HG03378 (cell line): ENCODE results near the gene PTPRG.

Experiments used
- ATAC-seq: cut with Tn5 transposase; IDR thresholded peaks from one replicate; pipeline ENCODE4 v1.9.1; 2021; ENCODE audit warnings: mild to moderate bottlenecking, moderate library complexity; ENCODE audit not compliant: unreplicated experiment

The PTPRG gene

DNA sequence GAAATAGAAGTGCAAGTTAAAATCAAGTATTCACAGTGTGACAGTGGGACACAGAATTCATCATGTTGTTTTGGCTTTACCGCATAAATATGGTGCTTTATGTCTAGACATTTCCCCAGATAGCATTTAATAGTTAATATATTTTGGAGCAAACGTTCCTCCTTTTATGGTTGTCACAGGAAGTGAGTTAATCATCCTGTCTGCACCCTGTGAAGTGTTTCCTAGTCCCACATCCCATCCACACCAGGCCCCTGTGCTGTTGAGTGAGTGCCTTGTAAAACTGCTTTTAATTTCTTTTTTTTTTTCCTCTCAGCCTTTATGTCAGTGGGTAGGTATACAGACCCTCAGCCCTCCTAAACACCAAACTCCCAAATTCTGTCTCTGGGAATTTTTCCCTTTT is 418.3 kb downstream of the PTPRG start:
- no peak for ATAC-seq

DNA sequence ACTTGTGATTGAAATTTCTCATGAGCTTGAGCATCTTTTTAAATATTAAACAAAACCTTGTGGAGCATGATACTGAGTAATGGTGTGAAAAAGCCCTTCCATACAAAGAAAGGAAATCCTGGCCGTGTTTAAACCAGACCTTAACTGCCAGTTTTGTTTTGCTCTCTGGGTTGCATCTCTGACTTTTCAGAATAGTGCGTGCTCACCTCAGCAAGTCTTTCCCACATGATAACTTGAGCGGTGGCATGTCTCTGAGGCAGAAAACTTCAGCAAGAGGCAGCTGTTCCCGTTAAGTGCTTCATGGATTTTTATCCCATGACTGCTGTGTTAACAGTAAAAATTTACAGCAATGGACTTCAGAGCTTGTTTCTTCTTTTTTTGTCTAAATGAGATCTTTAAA is 418.7 kb downstream of the PTPRG start:
- no peak for ATAC-seq

DNA sequence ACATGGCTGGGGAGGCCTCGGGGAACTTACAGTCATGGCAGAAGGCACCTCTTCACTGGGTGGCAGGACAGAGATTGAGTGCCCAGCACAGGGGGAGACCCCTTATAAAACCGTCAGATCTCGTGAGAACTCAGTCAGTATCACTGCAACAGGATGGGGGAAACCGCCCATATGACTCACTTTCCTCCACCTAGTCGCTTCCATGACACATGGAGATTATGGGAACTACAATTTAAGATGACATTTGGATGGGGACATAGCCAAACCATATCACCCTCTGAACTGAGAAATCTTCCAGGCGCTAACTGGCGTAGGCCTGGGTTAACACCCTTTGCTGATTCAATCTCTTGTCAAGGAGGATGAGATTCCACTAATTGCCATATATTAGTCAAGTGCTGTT is 419.7 kb downstream of the PTPRG start:
- ATAC-seq: no peak

DNA sequence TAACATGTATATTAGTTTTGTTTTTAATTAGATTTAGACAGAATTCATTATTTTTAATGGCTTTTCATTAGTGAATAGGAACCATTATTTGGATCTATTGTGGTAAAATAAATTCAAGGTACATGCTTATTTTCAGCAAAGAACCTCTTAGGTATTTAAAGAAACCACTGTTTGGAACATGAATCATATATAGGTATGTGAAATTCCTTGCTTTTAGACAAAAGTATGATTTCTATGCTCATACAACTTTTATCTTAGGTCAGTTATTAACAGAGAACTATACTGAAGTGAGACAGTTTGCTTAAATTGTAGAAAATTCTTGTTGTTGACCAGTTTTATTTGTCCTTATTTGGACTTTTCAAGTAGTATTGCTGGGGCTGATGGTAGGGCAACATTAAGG is 422.1 kb downstream of the PTPRG start:
- ATAC-seq: no peak

DNA sequence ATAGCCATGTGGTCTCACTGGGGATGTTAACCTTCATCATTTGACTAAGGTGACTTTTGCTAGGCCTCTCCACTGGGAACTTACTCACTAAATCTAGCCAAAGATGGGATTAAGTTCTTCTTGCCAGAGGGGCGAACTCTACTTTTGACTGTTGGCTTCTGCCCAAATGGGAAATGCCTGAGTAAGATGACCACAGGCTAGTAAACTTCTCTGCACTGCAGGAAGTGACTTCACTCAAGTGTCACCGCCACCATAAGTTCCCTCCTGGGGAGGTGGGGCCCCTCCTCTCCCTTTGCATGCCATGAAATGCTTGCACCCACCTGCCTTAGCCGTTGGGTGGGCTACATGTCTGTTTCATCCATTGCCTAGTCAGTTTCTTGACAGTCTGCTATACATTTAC is 423.6 kb downstream of the PTPRG start:
- no peak for ATAC-seq

DNA sequence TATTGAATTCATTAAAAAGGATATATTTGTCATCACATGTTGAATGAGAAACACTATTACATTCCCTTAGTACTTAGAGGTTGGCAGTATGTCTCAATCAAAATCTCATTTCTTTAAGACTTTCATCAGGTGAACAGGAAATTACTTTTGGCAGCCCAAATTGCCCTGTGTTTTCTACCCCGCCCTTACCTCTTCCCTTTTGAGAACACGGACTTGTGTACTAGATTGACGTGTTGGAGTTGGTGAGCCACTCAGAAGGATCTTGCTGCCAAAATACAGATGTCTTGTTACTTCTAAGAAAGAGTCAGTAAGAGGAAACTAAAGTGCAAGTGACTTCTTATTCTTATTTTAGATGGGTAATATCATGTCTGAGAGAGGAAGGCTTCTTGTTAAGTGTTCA is 425.1 kb downstream of the PTPRG start:
- no peak for ATAC-seq

DNA sequence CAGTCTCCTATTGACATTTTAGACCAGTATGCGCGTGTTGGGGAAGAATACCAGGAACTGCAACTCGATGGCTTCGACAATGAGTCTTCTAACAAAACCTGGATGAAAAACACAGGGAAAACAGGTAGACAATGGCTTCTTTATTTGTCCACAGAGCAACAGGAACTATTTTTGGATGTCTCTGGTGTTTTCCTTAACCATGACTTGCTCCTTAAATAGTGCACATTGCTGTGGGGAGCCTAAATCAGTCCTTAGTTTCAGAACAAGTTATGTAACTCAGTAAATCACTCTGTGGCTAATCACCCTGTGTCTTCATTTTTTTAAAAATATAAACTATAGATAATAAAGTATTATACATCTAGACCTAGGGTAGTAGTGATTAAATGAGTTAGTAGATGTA is 428.3 kb downstream of the PTPRG start:
- ATAC-seq: no peak

DNA sequence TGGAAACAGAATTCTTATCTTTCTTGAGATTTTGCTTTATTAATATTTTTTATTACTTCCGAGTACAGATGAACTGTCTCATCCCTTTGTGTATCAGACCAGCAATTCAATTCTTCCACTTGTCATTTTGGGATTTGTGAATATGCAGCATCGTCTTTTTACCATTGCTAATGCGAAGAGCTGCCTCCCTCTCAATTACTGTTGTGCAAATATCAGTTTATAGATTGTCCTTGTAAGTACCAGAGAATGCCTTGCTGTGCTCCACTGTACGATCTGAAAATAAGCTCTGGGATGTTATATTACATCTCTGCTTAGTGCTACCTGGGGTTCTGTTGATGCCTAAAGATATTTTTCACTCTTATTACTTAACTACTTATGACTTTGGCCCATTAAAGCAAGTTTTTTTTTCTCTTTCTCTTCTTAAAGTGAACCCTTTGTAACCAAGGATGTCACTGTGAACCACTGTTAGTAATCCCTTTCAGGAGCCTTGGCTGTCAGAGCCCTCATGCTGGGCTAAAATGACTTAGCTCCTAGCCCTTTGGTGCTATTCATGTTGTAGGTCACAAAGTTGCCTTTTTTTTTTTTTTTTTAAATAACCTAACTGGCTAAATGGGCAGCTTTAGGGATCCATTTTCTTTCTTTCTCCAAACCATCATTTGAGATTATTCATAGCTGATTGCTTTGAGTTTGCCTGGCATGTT is 429.1 kb downstream of the PTPRG start:
- ATAC-seq: no peak

DNA sequence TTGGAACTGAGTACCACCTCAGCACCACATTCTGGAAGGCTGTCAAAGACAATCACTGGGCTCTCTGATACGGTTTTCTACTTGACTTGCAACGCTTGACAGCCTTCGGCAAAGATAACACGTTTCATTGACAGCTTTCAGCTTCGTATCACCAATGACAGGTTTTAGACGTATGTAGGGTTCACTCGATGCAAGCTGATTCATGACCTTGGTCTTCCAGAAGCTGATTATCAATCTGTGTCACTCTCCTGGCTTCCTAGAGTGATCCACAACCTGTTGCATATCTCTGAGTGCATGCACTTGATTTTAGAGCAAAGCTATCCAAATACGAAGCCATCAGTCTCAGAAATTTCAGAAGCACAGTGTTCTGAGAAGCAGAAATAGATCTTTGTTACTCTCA is 430.3 kb downstream of the PTPRG start:
- ATAC-seq: no peak

DNA sequence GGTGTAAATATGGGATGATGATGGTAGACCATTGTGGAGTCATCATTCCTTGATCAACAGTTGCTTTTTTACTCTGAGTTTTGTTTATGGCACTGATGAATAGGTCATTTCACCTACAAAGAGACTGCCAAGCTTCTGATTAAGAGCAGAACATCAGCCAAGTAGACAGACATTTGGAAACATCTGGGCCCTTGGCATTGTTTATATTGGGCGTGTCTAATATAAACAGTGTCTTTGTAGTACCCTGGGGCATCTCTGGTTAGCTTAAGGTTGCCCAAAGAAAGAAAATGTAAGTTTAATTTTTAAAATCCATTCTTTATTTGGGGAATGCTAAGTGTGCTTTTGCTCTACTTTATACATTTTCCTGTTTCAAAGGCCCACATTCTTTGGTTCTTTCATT is 435.0 kb downstream of the PTPRG start:
- no peak for ATAC-seq

DNA sequence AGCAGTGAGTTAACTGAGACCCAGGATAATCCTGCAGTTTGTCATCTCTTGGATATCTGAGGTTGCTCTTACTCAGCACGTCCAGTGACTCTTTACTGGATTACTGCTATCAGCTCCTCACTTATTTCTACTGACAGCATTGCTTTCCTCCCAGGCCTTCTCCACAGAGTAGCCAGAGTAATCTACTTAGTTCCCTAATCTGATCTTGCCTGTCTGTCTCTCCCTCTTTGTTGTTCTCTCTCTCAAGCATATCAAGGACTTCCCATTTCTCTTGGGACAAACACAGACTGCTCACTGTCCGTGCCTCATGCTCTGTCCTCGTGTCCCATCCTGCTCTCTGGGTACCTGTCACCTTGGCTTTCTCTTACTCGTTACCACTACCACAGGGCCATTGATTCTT is 435.7 kb downstream of the PTPRG start:
- ATAC-seq: no peak

DNA sequence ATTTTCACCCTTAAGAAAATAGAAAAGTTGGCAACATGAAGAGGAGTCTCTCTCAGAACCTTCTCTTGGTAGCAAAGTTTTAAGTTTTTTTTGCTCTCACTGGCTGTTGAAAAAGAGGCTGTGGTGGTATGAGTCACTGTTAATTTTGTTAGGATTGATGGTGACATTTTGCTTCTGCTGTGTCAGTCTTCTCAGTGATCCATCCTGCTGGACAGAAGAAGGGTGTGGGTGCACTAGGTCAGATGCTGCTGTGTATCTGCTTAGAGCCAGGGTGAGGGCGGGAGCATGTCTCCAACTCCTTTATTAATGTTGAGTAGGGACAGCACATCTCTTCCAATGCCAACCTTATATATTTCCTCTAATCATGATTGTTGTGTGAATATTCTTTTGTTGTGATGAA is 442.5 kb downstream of the PTPRG start:
- no peak for ATAC-seq

DNA sequence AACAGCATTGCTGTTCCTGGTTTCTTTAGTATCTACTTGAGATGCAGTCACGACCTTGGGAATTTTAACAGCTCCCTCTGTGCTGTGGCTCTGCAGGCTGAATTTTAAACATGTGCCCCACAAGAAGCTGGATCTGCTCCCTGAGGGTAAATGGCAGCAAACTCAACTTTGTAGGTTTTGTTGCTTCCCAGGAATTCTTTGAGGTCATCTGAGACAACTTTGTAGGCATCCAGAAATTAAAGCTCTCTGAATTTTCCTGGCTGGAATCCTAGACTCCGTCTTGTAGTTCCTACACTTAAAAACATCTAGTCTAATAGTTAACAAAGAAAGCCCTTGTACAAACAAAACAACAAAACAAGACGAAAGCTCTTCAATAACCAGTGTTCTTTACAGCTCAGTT is 445.7 kb downstream of the PTPRG start:
- no peak for ATAC-seq

DNA sequence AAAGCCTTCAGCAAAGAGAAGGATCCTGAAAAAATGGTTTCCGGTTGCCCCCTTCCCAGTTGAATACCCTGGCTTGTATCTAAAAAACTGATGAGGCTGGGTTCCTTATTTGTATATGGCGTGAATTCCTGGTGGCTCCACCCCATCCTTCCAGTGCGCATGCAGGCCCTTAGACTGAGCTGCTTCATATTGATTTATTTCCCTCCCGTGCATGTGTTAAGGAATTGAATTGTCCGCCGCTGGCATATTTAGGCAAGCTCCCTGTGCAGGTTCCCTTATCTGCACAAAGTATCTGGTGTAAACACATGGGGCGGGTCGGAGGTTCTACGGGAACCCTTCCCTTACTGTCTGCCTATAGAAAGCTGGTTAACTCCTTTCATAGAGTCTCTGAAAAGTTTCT is 449.6 kb downstream of the PTPRG start:
- ATAC-seq: no peak

DNA sequence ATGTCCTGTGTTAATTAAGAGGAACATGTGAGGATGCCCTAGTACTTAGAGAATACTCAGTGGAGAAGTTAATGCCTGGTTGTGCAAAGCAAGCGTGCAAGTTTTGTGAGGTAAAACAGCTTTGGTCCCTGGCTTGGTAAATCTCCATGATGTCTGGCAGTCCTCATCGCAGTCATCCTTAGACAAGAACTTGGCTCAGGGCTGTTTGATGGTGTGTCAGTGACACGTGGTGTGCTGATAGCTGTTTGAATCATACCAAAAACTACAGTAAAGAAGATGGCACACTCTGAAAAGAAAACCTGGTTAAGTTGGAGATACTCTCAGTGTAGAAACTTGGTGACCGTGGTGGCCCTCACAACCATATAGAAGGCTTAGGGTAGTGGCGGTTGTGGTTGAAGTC is 450.3 kb downstream of the PTPRG start:
- ATAC-seq: no peak

DNA sequence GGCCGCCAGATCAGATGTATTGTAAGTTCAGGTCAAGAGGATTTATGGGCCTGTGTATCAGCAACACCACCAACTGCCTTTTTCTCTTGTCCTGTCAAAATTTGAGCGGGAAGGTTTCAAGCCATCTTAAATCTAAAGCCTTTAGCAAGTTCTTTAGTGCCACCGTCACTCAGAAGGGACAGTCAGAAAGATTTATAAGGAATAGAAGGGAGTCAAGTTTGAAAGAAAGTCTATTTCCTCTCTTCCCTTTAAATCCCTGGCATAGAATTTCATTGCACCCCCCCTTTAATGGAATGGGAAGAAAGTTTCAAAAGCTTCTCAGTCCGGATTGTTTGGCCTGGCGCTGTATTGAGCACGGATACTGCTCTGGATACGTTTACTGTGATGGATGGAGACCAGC is 452.6 kb downstream of the PTPRG start:
- no peak for ATAC-seq

DNA sequence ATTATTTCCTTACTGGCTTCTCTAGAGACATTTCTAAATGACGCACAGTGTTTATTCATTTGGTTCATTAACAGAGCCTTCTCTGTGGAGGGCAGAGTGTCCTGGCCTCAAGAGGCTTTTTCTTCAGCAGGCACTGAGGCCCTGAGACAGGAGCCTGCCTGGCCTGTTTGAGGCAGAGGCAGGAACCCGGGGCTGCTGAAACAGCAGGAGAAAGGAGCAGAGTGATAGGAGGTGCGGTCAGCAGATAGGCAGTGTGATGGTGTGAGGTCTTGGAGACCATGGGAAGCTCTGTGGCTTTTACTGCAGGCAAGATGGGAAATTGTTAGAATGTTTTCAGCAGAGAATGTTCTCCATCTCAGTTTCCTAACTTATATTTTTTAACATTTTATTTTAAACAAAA is 453.7 kb downstream of the PTPRG start:
- ATAC-seq: no peak

DNA sequence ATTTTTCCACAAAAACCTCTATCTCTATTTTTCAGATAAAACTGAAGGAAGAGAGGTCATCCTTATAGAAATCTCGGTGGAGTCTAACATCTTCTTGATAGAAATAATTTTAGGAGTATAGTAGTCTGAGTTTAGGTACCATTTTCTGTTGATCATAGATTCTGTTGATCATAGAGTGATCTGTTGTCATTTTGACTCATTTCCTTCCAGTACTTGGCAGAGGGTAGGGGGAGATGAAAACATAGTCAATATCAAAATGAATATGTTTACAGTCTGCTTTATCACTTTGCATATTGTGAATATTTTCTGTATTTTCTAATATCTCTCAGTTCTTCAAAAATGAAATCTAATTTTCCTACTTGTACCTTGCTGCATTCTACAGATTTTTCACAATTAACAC is 458.5 kb downstream of the PTPRG start:
- no peak for ATAC-seq

DNA sequence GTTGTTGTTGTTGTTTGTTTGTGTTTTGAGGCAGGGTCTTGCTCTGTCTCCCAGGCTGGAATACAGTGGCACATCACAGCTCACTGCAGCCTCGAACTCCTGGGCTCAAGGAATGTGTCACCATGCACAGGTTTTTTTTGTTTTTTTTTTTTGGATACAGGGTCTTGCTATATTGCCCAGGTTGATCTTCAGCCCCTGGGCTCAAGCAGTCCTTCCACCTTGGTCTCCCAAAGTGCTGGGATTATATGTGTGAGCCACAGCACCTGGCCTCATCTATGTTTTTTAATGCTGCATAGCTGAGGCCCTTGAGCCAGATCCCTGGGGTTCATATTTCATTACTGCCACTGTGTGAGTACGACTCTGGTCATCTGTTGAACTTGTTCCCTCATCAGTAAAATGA is 459.3 kb downstream of the PTPRG start:
- ATAC-seq: no peak

DNA sequence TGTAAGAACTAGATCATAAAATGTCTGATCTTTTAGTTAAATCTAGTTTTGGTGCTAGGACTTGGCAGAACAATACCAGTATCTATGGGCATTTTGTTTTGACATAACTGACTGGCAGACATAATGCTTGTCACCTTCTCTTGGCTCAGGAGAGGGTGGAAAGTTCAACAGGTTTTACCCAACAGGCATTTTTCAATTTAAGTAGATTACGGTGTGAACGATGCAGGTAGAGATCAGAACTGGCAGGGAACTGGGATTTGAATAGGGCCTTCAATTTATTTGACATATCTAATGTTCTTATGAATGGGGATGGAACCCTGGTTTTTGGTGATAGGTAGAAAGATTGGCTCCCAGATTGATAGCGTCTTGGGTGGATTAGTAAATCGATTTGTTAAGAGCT is 460.9 kb downstream of the PTPRG start:
- ATAC-seq: no peak

DNA sequence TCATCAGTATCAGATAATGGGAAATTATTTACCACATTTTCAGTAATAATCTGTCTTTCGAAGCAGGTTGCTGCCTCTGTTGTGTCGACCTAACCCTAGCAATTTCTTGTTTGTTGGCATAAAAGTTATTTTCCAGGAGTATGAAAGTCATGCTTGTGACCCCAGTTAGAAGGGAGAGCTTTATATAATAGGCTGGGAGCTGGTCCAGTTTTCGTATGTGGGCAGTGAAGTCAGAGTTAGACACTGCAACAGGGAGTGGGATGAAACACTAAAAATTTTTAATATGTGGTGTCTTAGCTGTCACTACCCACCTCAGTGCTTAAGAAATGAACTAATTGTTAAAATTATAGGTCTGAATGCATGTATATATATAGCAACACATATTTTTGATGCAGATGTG is 463.5 kb downstream of the PTPRG start:
- ATAC-seq: no peak

DNA sequence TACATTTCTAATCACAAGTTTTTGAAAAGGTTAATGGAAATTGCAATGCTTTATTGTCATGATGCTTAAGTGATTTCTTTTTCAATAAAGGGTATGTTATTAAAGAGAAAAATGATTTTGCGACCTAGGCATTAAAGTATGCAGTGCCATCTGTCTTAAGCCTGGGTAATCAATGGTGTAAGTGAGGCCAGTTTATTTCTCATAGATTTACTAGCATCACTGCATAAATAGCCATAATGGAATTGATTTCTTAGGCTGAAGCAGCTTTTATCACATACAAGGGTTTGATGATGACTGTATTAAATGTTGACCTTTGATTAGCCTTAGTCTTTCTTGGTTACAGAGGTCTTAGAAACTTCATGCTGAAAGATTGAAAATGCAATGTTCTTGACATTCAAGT is 464.5 kb downstream of the PTPRG start:
- ATAC-seq: no peak

DNA sequence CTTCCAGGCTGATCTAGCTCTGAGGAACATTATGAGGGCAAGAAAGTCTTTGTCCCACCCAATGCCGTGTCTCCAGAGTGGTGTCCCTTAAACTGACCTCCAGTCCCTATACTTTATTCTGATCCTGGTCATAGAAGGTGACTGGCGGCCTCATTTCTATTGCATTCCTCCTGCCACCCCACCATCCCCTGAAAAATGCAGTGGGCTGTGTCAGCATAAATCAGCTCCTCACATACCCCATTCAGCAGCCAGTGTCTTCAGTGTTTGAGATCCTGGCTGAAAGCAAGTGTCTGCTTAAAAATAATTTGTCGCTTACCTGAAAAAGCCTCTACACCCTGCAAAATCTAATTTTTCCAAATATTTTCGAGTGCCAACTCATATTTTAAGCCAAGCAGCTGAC is 465.9 kb downstream of the PTPRG start:
- ATAC-seq: no peak

DNA sequence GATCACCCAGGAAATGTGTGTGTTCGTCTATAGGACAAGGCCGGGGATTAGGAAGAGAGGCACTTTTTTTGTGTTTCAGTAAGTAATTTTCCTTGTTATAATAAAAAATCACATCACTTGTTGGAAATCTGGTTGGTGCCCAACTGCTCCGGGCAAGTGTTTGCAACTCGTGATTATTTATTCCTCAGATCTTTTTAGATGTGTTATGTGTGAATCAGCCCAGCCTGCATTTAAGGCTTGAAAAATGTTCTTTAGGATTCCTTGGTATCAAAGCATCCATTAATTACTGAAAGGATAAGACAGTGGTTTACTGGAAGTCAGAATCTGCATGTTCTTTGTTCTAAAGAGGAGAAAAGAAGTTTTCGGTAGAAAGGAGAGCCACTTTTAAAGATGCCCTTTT is 466.4 kb downstream of the PTPRG start:
- no peak for ATAC-seq
